Measurements from ENCODE around the gene NR3C1.

Gene NR3C1

GRCh38 chr5:143262393-143263174, 140.9 kb downstream of the NR3C1 start:
- TF ChIP-seq CSDC2 (CRISPR knock-in tag; IDR thresholded peaks at IDR 0.05) (no peak), ZNF565 (CRISPR knock-in tag; conservative IDR thresholded peaks at IDR 0.05; ENCODE audit: low read depth) (no peak), ZNF8 (CRISPR knock-in tag; IDR thresholded peaks at IDR 0.05) (no peak), CREB5 (CRISPR knock-in tag; IDR thresholded peaks at IDR 0.05; ENCODE audit: low read depth) (no peak), ISL1 (CRISPR knock-in tag; IDR thresholded peaks at IDR 0.05) (no peak), ZC3H10 (CRISPR knock-in tag; IDR thresholded peaks at IDR 0.05) (no peak), ESRRG (CRISPR knock-in tag; IDR thresholded peaks at IDR 0.05) (no peak), GLIS3 (CRISPR knock-in tag; IDR thresholded peaks at IDR 0.05) (no peak), RARB (CRISPR knock-in tag; IDR thresholded peaks at IDR 0.05) (no peak), TCF4 (CRISPR knock-in tag; IDR thresholded peaks at IDR 0.05; ENCODE audit: borderline replicate concordance) (no peak), OSR1 (CRISPR knock-in tag; IDR thresholded peaks at IDR 0.05) (no peak), ARNTL (CRISPR knock-in tag; IDR thresholded peaks at IDR 0.05; ENCODE audit: borderline replicate concordance, low read depth) (no peak), PATZ1 (CRISPR knock-in tag; IDR thresholded peaks at IDR 0.05; ENCODE audit: borderline replicate concordance) (no peak), BACH2 (CRISPR knock-in tag; IDR thresholded peaks at IDR 0.05; ENCODE audit: borderline replicate concordance) (no peak), SNAI2 (CRISPR knock-in tag; IDR thresholded peaks at IDR 0.05) (no peak), PPARA (CRISPR knock-in tag; IDR thresholded peaks at IDR 0.05; ENCODE audit: borderline replicate concordance) (no peak)
- TF ChIP-seq, protein P1, sequence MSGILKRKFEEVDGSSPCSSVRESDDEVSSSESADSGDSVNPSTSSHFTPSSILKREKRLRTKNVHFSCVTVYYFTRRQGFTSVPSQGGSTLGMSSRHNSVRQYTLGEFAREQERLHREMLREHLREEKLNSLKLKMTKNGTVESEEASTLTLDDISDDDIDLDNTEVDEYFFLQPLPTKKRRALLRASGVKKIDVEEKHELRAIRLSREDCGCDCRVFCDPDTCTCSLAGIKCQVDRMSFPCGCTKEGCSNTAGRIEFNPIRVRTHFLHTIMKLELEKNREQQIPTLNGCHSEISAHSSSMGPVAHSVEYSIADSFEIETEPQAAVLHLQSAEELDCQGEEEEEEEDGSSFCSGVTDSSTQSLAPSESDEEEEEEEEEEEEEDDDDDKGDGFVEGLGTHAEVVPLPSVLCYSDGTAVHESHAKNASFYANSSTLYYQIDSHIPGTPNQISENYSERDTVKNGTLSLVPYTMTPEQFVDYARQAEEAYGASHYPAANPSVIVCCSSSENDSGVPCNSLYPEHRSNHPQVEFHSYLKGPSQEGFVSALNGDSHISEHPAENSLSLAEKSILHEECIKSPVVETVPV (CRISPR knock-in tag; IDR thresholded peaks at IDR 0.05): no peak
- TF ChIP-seq, protein P2, sequence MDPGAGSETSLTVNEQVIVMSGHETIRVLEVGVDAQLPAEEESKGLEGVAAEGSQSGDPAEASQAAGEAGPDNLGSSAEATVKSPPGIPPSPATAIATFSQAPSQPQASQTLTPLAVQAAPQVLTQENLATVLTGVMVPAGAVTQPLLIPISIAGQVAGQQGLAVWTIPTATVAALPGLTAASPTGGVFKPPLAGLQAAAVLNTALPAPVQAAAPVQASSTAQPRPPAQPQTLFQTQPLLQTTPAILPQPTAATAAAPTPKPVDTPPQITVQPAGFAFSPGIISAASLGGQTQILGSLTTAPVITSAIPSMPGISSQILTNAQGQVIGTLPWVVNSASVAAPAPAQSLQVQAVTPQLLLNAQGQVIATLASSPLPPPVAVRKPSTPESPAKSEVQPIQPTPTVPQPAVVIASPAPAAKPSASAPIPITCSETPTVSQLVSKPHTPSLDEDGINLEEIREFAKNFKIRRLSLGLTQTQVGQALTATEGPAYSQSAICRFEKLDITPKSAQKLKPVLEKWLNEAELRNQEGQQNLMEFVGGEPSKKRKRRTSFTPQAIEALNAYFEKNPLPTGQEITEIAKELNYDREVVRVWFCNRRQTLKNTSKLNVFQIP (CRISPR knock-in tag; IDR thresholded peaks at IDR 0.05; ENCODE audit: borderline replicate concordance, low read depth): no peak
- peak; percentile 75 for ATAC-seq

GRCh38 chr5:143261748-143262392, 141.6 kb downstream of the NR3C1 start:
- no peak for ATAC-seq
- TF ChIP-seq RARB (CRISPR knock-in tag; IDR thresholded peaks at IDR 0.05) (no peak), ZNF565 (CRISPR knock-in tag; conservative IDR thresholded peaks at IDR 0.05; ENCODE audit: low read depth) (no peak), ZNF8 (CRISPR knock-in tag; IDR thresholded peaks at IDR 0.05) (no peak), GLIS3 (CRISPR knock-in tag; IDR thresholded peaks at IDR 0.05) (no peak), CSDC2 (CRISPR knock-in tag; IDR thresholded peaks at IDR 0.05) (no peak), TCF4 (CRISPR knock-in tag; IDR thresholded peaks at IDR 0.05; ENCODE audit: borderline replicate concordance) (no peak), ISL1 (CRISPR knock-in tag; IDR thresholded peaks at IDR 0.05) (no peak), BACH2 (CRISPR knock-in tag; IDR thresholded peaks at IDR 0.05; ENCODE audit: borderline replicate concordance) (no peak)
- TF ChIP-seq, protein P1 (CRISPR knock-in tag; IDR thresholded peaks at IDR 0.05): no peak

DNA sequence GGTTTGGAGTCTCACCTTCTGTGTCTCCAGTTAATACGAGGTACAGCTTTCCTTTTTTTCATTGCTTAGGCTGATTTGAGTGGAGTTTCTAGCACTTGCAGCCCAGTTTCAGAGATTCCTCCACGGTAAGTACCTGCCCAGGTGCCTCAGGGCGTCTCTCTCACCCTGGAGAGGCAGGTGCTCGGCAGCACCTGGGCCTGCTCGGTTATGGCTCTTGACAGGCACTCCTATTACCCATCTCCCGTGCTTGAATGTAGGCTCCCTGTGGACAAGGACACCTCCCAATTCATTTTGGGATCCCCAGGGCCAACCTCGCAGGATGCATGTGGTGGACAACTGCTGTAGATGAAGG, 144.3 kb downstream of the NR3C1 start:
- TF ChIP-seq GLIS3 (CRISPR knock-in tag; IDR thresholded peaks at IDR 0.05): no peak
- no peak for TF ChIP-seq PPARA (CRISPR knock-in tag; IDR thresholded peaks at IDR 0.05; ENCODE audit: borderline replicate concordance)
- no peak for TF ChIP-seq ZFP30 (CRISPR knock-in tag; IDR thresholded peaks at IDR 0.05)
- no peak for TF ChIP-seq RARB (CRISPR knock-in tag; IDR thresholded peaks at IDR 0.05)
- TF ChIP-seq TOX (CRISPR knock-in tag; IDR thresholded peaks at IDR 0.05; ENCODE audit: borderline replicate concordance): no peak
- TF ChIP-seq ARNTL (CRISPR knock-in tag; IDR thresholded peaks at IDR 0.05; ENCODE audit: borderline replicate concordance, low read depth): no peak
- no peak for TF ChIP-seq CREB5 (CRISPR knock-in tag; IDR thresholded peaks at IDR 0.05; ENCODE audit: low read depth)
- TF ChIP-seq ESRRG (CRISPR knock-in tag; IDR thresholded peaks at IDR 0.05): no peak
- no peak for ATAC-seq

Measured in SK-N-SH treated with all-trans-retinoic acid at 6 μM for 48 hours (cell line).